Measurements from ENCODE around the gene SYNM. TPM values are rescaled to one million over a fixed set of nuclear protein-coding genes. Genes with fewer than 3 reads are reported as not detected.
A peak's percentile ranks its signal among the peaks of the same experiment; 100 is the strongest.

The SYNM gene
- total and polyA plus RNA-seq, 2 experiments from 2014 or later = 0.74 to 3.5 TPM

DNA sequence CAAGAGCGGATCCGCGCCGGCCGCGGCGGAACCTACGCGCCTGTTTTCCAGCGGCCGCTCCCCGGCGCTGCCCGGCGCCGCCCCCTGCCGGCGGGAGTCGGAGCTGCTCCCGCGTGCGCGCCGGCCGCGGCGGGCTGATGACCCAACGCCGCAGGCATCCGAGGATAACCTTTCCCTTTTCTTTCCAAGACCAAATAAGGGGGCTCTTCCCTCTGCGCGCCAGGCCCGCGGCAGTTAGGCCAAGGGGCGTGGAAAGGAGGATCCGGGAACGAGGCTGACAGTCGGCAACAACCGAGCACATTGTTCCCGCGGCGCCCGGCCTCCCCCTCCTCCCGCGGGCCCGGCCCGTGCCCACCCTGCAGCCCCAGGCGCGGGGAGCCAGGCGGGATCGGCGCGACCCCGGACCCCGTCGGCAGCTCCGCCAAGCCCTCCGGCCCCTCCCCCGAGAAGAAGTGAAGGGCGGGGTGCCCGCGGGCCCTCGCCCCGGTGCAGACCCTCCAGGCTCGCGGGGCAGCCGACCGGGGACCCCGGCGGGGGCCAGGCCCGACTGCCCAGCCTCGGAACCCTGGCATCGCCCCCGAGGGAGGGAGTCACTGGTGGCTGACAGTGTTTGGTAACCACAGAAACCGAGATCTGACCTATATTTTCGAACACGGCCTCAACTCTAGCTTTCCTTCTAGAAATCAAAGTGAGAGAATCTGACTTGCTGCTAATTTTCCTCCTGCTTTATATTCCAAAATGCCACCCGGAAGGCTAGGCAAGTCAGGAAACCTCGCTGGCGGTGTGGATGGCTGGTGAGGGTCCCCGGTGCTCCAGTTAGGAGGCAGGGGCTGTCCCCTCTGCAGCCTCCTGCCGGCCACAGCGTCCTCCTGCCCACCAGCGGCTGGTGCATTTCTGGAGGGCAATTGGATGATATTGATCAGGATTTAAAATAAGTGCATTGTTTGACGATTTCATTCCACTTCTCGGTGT lies 45.6 kb upstream of the SYNM start:
- Histone ChIP-seq H3K79me2 (replicated peaks; ENCODE audit: insufficient read depth) (no peaks in the 10 kb centered on the region), H3K4me3 (peak overlapping the region; percentile 94), H3K27me3 (ENCODE audit: insufficient read depth) (0 out of 2 replicates have a peak, but pooled peaks cover 14% of the 10 kb centered on the region), H3K4me1 (ENCODE audit: insufficient read depth) (peaks cover 4% of the 10 kb centered on the region; the same call in 1 of the 2 replicates), H4K20me1 (replicated peaks; ENCODE audit: insufficient read depth) (no peaks in the 10 kb centered on the region), H3K9me2 (ENCODE audit: insufficient read depth) (0 out of 2 replicates have a peak, but pooled peaks cover 3% of the 10 kb centered on the region), H2AFZ (peak overlapping the region; percentile 94), H3K27ac (ENCODE audit: low read depth) (peak overlapping the region; percentile 84), H3F3A (replicated peaks; ENCODE audit: low read depth) (peaks cover 5% of the 10 kb centered on the region; the same call in 1 of the 2 replicates), H3K4me2 (peak overlapping the region; percentile 100), H3K36me3 (ENCODE audit: insufficient read depth) (no peaks in the 10 kb centered on the region)
- Mint-ChIP-seq H3K4me1 (peaks cover 7% of the 10 kb centered on the region; the same call in 1 of the 3 replicates), H3K36me3 (ENCODE audit: low read depth) (no peaks in the 10 kb centered on the region), H3K27ac (peak overlapping the region; percentile 86), H3K27me3 (ENCODE audit: insufficient read depth, low read depth, poor library complexity) (peaks cover 9% of the 10 kb centered on the region), H3K9me3 (no peaks in the 10 kb centered on the region), H3K4me3 (peak overlapping the region; percentile 83)
- peak; percentile 88 for ATAC-seq
- DNase-seq (ENCODE audit: low spot score) = peak; percentile 92
- TF ChIP-seq CREB1 (CRISPR knock-in tag; IDR thresholded peaks at IDR 0.05; ENCODE audit: low read depth) (peak; percentile 47; the same call in 1 of the 2 replicates), REST (IDR thresholded peaks at IDR 0.05; ENCODE audit: unreplicated experiment) (no peak), EZH2phosphoT487 (IDR thresholded peaks at IDR 0.05; ENCODE audit: unreplicated experiment) (no peak), ZNF114 (CRISPR knock-in tag; IDR thresholded peaks at IDR 0.05) (no peak), STAT1 (IDR thresholded peaks at IDR 0.05; ENCODE audit: unreplicated experiment) (no peak), POLR2AphosphoS5 (IDR thresholded peaks at IDR 0.05; ENCODE audit: low read depth) (no peak), ZNF331 (CRISPR knock-in tag; IDR thresholded peaks at IDR 0.05; ENCODE audit: low read depth) (no peak), NANOG (IDR thresholded peaks at IDR 0.05; ENCODE audit: borderline replicate concordance) (no peak), EZH2 (IDR thresholded peaks at IDR 0.05; ENCODE audit: low read depth, unreplicated experiment) (no peak), JUNB (IDR thresholded peaks at IDR 0.05; ENCODE audit: unreplicated experiment) (no peak)
- TF ChIP-seq, protein P1, sequence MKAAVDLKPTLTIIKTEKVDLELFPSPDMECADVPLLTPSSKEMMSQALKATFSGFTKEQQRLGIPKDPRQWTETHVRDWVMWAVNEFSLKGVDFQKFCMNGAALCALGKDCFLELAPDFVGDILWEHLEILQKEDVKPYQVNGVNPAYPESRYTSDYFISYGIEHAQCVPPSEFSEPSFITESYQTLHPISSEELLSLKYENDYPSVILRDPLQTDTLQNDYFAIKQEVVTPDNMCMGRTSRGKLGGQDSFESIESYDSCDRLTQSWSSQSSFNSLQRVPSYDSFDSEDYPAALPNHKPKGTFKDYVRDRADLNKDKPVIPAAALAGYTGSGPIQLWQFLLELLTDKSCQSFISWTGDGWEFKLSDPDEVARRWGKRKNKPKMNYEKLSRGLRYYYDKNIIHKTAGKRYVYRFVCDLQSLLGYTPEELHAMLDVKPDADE (IDR thresholded peaks at IDR 0.05) = no peak
- TF ChIP-seq, protein P2, sequence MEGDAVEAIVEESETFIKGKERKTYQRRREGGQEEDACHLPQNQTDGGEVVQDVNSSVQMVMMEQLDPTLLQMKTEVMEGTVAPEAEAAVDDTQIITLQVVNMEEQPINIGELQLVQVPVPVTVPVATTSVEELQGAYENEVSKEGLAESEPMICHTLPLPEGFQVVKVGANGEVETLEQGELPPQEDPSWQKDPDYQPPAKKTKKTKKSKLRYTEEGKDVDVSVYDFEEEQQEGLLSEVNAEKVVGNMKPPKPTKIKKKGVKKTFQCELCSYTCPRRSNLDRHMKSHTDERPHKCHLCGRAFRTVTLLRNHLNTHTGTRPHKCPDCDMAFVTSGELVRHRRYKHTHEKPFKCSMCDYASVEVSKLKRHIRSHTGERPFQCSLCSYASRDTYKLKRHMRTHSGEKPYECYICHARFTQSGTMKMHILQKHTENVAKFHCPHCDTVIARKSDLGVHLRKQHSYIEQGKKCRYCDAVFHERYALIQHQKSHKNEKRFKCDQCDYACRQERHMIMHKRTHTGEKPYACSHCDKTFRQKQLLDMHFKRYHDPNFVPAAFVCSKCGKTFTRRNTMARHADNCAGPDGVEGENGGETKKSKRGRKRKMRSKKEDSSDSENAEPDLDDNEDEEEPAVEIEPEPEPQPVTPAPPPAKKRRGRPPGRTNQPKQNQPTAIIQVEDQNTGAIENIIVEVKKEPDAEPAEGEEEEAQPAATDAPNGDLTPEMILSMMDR (conservative IDR thresholded peaks at IDR 0.05; ENCODE audit: low read depth in 2 of 2) = peak; percentile 46 to 61
- TF ChIP-seq, protein P3, sequence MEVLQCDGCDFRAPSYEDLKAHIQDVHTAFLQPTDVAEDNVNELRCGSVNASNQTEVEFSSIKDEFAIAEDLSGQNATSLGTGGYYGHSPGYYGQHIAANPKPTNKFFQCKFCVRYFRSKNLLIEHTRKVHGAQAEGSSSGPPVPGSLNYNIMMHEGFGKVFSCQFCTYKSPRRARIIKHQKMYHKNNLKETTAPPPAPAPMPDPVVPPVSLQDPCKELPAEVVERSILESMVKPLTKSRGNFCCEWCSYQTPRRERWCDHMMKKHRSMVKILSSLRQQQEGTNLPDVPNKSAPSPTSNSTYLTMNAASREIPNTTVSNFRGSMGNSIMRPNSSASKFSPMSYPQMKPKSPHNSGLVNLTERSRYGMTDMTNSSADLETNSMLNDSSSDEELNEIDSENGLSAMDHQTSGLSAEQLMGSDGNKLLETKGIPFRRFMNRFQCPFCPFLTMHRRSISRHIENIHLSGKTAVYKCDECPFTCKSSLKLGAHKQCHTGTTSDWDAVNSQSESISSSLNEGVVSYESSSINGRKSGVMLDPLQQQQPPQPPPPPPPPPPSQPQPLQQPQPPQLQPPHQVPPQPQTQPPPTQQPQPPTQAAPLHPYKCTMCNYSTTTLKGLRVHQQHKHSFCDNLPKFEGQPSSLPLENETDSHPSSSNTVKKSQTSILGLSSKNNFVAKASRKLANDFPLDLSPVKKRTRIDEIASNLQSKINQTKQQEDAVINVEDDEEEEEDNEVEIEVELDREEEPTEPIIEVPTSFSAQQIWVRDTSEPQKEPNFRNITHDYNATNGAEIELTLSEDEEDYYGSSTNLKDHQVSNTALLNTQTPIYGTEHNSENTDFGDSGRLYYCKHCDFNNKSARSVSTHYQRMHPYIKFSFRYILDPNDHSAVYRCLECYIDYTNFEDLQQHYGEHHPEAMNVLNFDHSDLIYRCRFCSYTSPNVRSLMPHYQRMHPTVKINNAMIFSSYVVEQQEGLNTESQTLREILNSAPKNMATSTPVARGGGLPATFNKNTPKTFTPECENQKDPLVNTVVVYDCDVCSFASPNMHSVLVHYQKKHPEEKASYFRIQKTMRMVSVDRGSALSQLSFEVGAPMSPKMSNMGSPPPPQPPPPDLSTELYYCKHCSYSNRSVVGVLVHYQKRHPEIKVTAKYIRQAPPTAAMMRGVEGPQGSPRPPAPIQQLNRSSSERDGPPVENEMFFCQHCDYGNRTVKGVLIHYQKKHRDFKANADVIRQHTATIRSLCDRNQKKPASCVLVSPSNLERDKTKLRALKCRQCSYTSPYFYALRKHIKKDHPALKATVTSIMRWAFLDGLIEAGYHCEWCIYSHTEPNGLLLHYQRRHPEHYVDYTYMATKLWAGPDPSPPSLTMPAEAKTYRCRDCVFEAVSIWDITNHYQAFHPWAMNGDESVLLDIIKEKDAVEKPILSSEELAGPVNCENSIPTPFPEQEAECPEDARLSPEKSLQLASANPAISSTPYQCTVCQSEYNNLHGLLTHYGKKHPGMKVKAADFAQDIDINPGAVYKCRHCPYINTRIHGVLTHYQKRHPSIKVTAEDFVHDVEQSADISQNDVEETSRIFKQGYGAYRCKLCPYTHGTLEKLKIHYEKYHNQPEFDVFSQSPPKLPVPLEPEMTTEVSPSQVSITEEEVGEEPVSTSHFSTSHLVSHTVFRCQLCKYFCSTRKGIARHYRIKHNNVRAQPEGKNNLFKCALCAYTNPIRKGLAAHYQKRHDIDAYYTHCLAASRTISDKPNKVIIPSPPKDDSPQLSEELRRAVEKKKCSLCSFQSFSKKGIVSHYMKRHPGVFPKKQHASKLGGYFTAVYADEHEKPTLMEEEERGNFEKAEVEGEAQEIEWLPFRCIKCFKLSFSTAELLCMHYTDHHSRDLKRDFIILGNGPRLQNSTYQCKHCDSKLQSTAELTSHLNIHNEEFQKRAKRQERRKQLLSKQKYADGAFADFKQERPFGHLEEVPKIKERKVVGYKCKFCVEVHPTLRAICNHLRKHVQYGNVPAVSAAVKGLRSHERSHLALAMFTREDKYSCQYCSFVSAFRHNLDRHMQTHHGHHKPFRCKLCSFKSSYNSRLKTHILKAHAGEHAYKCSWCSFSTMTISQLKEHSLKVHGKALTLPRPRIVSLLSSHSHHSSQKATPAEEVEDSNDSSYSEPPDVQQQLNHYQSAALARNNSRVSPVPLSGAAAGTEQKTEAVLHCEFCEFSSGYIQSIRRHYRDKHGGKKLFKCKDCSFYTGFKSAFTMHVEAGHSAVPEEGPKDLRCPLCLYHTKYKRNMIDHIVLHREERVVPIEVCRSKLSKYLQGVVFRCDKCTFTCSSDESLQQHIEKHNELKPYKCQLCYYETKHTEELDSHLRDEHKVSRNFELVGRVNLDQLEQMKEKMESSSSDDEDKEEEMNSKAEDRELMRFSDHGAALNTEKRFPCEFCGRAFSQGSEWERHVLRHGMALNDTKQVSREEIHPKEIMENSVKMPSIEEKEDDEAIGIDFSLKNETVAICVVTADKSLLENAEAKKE (CRISPR knock-in tag; IDR thresholded peaks at IDR 0.05) = no peak
